Activated CD4-positive, alpha-beta T cell treated with anti-CD3 and anti-CD28 coated beads for 36 hours (primary cell): ENCODE results near the gene FAM240A. TPM values are rescaled to one million over a fixed set of nuclear protein-coding genes. Genes with fewer than 3 reads are reported as not detected.

Source experiments
- ATAC-seq: fragments of 200-7000 bp; cut with Tn5 transposase; one replicate; pipeline ENCODE4 v1.10.0; 2021; ENCODE audit warnings: mild to moderate bottlenecking, moderate library complexity
- CTCF ChIA-PET: fragments of 350-600 bp; sonication (Branson Sonifier 250); formaldehyde crosslinking; loops from one replicate; lab custom pipeline; 2021; ENCODE audit warnings: antibody characterized with exemption; lab: Charles Lee
- POLR2A ChIA-PET: fragments of 350-600 bp; sonication (Branson Sonifier 250); formaldehyde crosslinking; loops from one replicate; lab custom pipeline; 2021; ENCODE audit warnings: antibody characterized with exemption, inconsistent platforms; lab: Charles Lee
- DNase-seq: peaks from one replicate; pipeline ENCODE4 v3.0.0-alpha.2; 2020
- H3K27ac Mint-ChIP-seq: one replicate; pipeline ENCODE4 v1.8.0; 2021; ENCODE audit warnings: mixed read lengths
- H3K27me3 Mint-ChIP-seq: one replicate; pipeline ENCODE4 v1.8.0; 2021; ENCODE audit warnings: mixed read lengths
- H3K36me3 Mint-ChIP-seq: one replicate; pipeline ENCODE4 v1.8.0; 2021; ENCODE audit warnings: low read depth, mixed read lengths
- H3K4me1 Mint-ChIP-seq: one replicate; pipeline ENCODE4 v1.8.0; 2021; ENCODE audit warnings: mixed read lengths
- H3K4me3 Mint-ChIP-seq: one replicate; pipeline ENCODE4 v1.8.0; 2021; ENCODE audit warnings: mild to moderate bottlenecking, moderate library complexity, mixed read lengths
- H3K9me3 Mint-ChIP-seq: one replicate; pipeline ENCODE4 v1.8.0; 2021; ENCODE audit warnings: low read depth, mixed read lengths
- intact Hi-C, 2 experiments: fragments of 100-400 bp; cut with DNase I in 1 of 2; cut with micrococcal nuclease in 1 of 2; formaldehyde crosslinking; loops; one replicate each; pipeline versions ENCODE4 v1.14.2 to v1.15.1; 2022 to 2024; cut with DNase I, micrococcal nuclease
- total RNA-seq, 2 experiments: library from RNA; stranded (reverse); gene quantifications; one replicate each; pipeline ENCODE4 v1.2.3, GENCODE V29; 2021

Gene FAM240A
- total RNA-seq, 2 experiments from 2014 or later: not detected

- DNase-seq: no peak
- CTCF ChIA-PET: interaction anchor here (1.4 kb wide), 1 partner anchor 163 kb away, joined by 3 read pairs; no protein-coding TSS in a partner anchor
Observed at GRCh38 chr3:46651084-46651483, 38.8 kb downstream of the FAM240A start.

DNA sequence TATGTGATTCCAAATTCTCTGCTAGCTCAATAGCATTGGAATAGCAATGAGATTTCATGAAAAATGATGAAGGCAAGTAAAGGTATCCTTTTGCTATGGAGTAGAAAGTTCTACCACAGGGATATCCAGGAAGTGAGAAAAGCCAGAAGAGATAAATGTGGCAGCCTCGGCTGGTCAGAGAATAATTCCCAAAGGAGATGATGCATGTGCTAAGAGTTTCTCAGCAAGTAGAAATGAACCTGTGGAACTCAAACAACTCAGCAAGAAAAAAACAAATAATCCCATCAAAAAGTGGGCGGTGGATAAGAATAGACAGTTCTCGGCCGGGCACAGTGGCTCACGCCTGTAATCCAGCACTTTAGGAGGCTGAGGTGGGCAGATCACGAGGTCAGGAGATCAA lies 42.9 kb downstream of the FAM240A start:
- Mint-ChIP-seq H3K4me1 (no peaks in the 10 kb centered on the region), H3K27me3 (peaks cover 5% of the 10 kb centered on the region), H3K36me3 (peaks cover 2% of the 10 kb centered on the region), H3K9me3 (peaks cover 6% of the 10 kb centered on the region), H3K27ac (no peak overlapping the region), H3K4me3 (no peak overlapping the region)
- intact Hi-C loops: no loop called here
- ChIA-PET CTCF (interaction anchor here (0.8 kb wide), 1 partner anchor 732 kb away, joined by 3 read pairs; no protein-coding TSS in a partner anchor), POLR2A (no interaction called here)
- no peak for DNase-seq
- ATAC-seq: no peak

More at GRCh38 chr3:46651084-46651483, 38.8 kb downstream of the FAM240A start:
- ATAC-seq: no peak
- POLR2A ChIA-PET: no interaction called here
- Mint-ChIP-seq H3K4me3 (no peak overlapping the region), H3K4me1 (no peaks in the 10 kb centered on the region), H3K36me3 (peaks cover 2% of the 10 kb centered on the region), H3K9me3 (peaks cover 6% of the 10 kb centered on the region), H3K27me3 (peaks cover 8% of the 10 kb centered on the region), H3K27ac (no peak overlapping the region)
- intact Hi-C loops: no loop called here

- ATAC-seq: no peak
- POLR2A ChIA-PET: no interaction called here
- Mint-ChIP-seq H3K4me1 (no peaks in the 10 kb centered on the region), H3K4me3 (no peak overlapping the region), H3K27me3 (peaks cover 5% of the 10 kb centered on the region), H3K9me3 (peaks cover 3% of the 10 kb centered on the region), H3K27ac (no peak overlapping the region), H3K36me3 (peaks cover 2% of the 10 kb centered on the region)
- intact Hi-C loops: no loop called here
- no peak for DNase-seq
- CTCF ChIA-PET: interaction anchor here (0.6 to 1.0 kb wide), 2 partner anchors 27 to 667 kb away, joined by 3 to 4 read pairs; no protein-coding TSS in a partner anchor
Observed at GRCh38 chr3:46656778-46657556, 44.6 kb downstream of the FAM240A start.

GRCh38 chr3:46659285-46659684 lies 47.0 kb downstream of the FAM240A start:
- H3K27me3 Mint-ChIP-seq: peaks cover 2% of the 10 kb centered on the region
- DNase-seq (no peak), ATAC-seq (no peak)
- ChIA-PET CTCF (interaction anchor here (0.6 to 1.5 kb wide), 2 partner anchors 30 to 665 kb away, joined by 3 read pairs; no protein-coding TSS in a partner anchor), POLR2A (no interaction called here)
- intact Hi-C loops: no loop called here
- H3K4me1 Mint-ChIP-seq: no peaks in the 10 kb centered on the region
- no peaks in the 10 kb centered on the region for H3K9me3 Mint-ChIP-seq
- H3K27ac Mint-ChIP-seq: no peak overlapping the region
- no peaks in the 10 kb centered on the region for H3K36me3 Mint-ChIP-seq
- no peak overlapping the region for H3K4me3 Mint-ChIP-seq

GRCh38 chr3:46660003-46660402 lies 47.7 kb downstream of the FAM240A start:
- DNase-seq: no peak
- no peak for ATAC-seq
- H3K9me3 Mint-ChIP-seq: no peaks in the 10 kb centered on the region
- H3K4me3 Mint-ChIP-seq: no peak overlapping the region
- POLR2A ChIA-PET: no interaction called here
- H3K27ac Mint-ChIP-seq: no peak overlapping the region
- H3K27me3 Mint-ChIP-seq: no peaks in the 10 kb centered on the region
- H3K36me3 Mint-ChIP-seq: no peaks in the 10 kb centered on the region
- no peaks in the 10 kb centered on the region for H3K4me1 Mint-ChIP-seq
- CTCF ChIA-PET: no interaction called here
- intact Hi-C loops: no loop called here

GRCh38 chr3:46660543-46661523 lies 48.5 kb downstream of the FAM240A start:
- DNase-seq: no peak
- Mint-ChIP-seq H3K4me1 (no peaks in the 10 kb centered on the region), H3K4me3 (no peak overlapping the region), H3K27ac (no peak overlapping the region), H3K36me3 (no peaks in the 10 kb centered on the region), H3K27me3 (no peaks in the 10 kb centered on the region), H3K9me3 (no peaks in the 10 kb centered on the region)
- intact Hi-C loops: no loop called here
- CTCF ChIA-PET: interaction anchor here (0.7 kb wide), 1 partner anchor 31 kb away, joined by 4 read pairs; no protein-coding TSS in a partner anchor
- POLR2A ChIA-PET: no interaction called here
- no peak for ATAC-seq

DNA sequence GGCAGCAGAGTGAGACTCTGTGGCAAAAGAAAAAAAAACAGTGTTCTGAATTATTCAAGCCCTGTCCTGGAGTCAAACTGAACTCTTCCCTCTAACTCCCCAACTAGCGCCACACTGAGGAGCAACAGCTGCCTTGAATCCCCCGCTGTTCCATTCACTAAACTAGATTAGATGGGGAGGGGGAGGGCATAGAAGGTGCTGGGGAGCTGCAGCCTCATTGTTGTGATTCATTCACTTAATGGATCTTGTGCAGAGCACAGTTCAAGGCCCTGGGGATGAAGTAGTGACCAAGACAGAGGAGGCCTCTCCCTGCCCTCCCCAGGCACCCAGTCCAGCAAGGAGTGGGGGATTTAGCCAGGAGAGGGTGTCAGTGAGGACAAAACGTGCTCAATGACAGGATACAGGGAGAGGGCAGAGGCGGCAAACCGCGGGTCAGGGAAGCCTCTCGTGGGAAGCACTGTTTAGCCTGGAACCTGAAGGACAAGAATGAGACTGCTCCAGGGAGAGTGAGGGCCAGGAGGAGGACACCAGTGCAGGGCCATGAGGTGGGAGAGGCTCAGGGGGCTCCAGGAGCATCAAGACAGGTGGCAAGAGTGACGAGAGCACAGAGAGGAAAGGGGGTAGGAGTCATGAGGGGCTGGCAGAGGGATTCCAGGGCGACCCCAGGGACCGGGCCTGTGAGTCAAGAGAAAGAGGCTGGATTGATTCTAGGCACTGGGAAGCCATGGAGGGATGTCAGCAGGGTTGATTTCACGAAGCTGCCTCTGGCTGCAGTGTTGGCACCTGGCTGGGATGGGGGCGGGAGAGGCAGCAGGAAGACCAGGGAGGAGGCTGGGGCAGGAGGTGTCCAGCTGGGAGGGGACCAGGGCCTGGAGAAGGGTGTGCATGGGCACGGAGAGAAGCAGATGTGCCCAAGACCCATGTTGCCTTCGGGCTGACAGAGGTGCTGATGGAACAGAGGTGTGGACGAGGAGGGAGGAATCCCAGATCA lies 49.7 kb downstream of the FAM240A start:
- POLR2A ChIA-PET: no interaction called here
- CTCF ChIA-PET: no interaction called here
- Mint-ChIP-seq H3K27ac (no peak overlapping the region), H3K36me3 (no peaks in the 10 kb centered on the region), H3K4me1 (no peaks in the 10 kb centered on the region), H3K4me3 (no peak overlapping the region), H3K27me3 (no peaks in the 10 kb centered on the region), H3K9me3 (no peaks in the 10 kb centered on the region)
- intact Hi-C loops: no loop called here
- ATAC-seq: no peak
- no peak for DNase-seq

DNA sequence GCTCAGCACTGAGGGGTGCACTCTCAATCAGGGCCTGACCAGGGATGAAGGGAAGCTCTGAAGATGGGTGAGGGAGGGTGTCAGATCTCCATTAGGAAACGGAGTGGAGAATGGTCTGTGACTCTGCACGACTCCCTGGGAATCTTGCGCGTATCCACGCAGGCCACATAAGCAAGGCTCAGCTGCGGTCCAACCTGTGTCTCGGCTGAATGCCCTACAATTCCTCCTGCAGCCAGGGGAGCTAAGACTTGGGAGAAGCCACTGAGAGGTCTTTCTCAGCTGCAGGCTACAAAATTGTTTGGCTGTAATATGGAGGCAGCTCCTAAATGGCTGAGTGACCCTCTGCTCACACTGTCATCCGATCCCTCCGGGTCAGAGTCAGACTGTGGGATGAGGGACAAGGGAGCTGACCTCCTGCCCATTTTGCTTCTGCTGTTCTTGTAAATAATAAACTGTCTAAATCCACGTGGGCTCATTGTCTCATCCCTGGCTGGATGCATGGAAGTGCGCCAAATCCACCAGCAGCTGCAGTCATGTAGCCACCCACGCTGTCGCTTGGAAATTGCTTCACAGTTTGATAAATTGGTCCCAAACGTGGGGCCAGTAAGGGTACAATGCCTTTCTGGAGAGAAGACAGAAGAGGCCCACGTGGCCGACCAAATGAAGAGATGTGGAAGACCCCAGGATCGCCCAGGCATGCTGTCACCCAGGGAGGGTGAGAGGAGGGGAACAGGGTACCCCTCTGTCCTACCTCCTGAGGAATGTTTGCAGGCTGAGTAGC lies 50.6 kb downstream of the FAM240A start:
- Mint-ChIP-seq H3K4me3 (no peak overlapping the region), H3K4me1 (no peaks in the 10 kb centered on the region), H3K9me3 (no peaks in the 10 kb centered on the region), H3K27ac (no peak overlapping the region), H3K36me3 (no peaks in the 10 kb centered on the region), H3K27me3 (no peaks in the 10 kb centered on the region)
- DNase-seq (no peak), ATAC-seq (no peak)
- intact Hi-C loops: no loop called here
- POLR2A ChIA-PET: no interaction called here
- CTCF ChIA-PET: interaction anchor here (0.7 to 0.9 kb wide), 2 partner anchors 98 to 591 kb away, joined by 3 read pairs; no protein-coding TSS in a partner anchor

DNA sequence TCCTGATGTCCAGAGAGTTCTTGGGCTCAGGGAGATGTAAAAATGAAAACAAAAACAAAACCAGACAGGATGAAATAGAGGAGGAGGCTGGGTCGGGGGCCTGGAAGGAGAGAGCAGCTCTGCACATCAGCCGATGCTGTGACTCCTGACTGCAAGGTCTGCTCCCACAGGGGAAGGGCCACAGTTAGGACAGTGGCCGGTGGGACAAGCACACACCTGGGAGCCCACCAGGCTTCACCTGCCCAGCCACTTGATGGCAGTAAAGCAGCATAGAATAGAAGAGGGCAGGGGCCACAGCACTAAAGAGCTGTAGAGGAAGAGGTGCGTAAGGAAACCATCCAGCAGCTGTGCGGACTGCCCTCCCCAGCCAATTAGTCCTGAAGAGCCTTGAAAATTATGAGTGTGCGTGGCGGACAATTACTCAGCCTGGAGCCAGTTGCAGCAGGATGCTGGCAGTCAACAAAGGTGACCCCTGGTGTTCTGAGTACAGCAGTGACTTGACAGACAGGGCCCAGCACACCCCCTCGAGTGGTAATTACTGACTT lies 51.3 kb downstream of the FAM240A start:
- Mint-ChIP-seq H3K9me3 (no peaks in the 10 kb centered on the region), H3K4me1 (no peaks in the 10 kb centered on the region), H3K36me3 (no peaks in the 10 kb centered on the region), H3K27ac (no peak overlapping the region), H3K4me3 (no peak overlapping the region), H3K27me3 (no peaks in the 10 kb centered on the region)
- POLR2A ChIA-PET: no interaction called here
- ATAC-seq: peak; percentile 36
- intact Hi-C loops: no loop called here
- CTCF ChIA-PET: interaction anchor here (0.5 to 0.9 kb wide), 2 partner anchors 99 to 163 kb away, joined by 3 to 4 read pairs; no protein-coding TSS in a partner anchor
- no peak for DNase-seq
